COLO668 (cell line): Measurements from ENCODE around the gene ZDHHC4.

Source experiments
- DNase-seq: peaks from one replicate; lab custom pipeline; 2025; ENCODE audit not compliant: unreplicated experiment; lab: John Stamatoyannopoulos, UW

Gene ZDHHC4

GRCh38 chr7:6577369-6578113 is at the start of gene ZDHHC4:
Gene ZDHHC4, plus strand, starts transcription at chr7:6577454. Its CDS starts 3,108 bp downstream, at chr7:6580562.
- peak; percentile 98 for DNase-seq

- no peak for DNase-seq
Observed at GRCh38 chr7:6528401-6529130, 48.7 kb upstream of the ZDHHC4 start.

DNA sequence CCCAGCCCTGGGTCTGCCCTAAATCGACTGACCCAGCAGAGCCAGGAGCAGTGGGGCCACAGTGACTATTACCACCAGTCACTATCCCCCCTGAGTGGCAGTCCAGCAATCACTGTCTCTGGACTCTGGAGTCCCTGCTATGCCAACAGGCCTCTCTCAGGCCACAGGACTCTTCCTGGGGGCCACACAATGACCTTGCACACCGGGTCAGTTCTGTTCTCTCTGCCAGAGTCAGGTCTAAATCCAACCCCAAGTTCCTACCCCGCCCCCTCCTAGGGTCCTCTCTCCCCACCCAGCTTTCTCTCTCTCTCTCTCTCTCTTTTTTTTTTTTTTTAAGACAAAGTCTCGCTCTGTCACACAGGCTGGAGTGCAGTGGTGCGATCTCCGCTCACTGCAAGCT is 47.6 kb upstream of the ZDHHC4 start:
- DNase-seq: no peak

DNA sequence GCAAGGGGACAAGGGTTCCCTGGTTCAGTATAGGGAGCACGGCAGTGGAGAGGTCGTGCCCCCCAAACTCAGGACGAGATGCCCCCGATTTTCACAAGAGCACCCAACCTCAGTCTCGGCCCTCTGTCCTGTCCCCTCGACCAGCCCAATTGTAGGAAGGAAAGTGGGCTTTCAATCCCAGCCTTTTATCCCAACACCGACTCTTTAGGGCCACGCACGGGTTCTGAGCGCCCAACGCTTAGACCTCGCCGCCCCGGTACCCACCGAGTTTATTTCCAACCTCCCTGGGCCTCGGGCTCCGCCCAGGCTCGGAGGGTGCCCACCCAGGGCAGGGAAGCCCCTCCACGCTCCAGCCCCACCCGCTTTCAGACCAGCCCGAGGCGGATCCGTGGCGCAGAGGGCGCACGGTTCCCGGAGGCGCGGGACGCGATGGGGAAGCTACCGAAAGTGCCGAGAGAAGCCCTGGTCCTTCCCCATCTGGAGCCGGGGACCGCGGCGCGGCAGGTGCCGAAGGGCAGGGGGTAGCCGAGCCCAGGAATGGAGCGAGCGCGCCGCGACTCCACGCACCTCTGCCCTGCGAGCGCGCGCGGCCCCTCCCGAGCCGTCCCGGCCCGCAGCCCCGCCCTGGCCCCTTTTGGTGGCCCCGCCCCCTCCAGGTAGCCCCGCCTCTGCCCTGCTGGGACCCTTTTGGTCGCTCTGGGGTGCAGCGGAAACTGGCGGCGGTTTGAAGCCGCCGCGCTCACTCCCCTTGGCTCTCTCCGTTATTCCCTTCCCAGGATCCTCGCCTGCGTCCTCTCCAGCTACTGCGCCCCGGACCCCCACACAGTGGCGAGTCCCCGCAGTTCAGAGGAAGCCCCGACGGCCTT is 46.4 kb upstream of the ZDHHC4 start:
- DNase-seq: no peak

DNA sequence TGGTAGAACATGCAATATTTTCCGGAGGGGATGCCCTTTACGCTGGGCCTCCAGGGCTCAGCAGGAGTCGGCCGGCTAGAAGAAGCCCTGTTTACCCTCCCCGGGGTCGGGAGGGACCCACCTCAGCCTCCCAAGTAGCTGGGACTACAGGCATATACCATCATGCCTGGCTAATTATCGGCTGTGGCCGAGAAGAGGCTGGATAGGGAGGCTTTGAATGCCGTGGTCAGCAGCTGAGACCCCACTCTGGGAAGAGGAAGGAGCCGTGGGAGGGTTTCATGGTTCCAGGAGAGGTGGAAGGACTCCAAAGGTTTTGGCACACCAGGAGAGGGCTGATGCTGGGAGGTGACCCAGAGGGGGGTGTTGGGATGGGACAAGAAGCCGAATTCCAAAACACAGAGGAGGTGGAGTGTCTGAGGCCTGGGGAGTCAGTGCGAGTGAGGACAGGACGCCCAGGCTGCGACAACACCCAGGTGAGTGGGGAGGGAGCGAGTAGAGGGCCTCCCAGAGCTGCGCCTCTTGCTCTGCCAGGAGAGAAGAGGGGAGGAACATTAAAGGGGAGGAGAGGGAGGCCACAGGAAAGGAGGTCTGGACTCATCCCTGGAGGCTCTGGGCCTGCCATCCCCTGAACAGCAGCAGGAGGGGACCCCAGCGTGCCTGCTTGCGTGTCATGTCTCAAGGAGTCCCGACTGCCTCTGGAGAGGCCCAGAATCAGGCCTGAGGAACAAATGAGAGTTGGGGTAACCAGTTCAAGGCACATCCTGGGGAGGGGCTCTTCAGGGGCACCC is 45.6 kb upstream of the ZDHHC4 start:
- no peak for DNase-seq

DNA sequence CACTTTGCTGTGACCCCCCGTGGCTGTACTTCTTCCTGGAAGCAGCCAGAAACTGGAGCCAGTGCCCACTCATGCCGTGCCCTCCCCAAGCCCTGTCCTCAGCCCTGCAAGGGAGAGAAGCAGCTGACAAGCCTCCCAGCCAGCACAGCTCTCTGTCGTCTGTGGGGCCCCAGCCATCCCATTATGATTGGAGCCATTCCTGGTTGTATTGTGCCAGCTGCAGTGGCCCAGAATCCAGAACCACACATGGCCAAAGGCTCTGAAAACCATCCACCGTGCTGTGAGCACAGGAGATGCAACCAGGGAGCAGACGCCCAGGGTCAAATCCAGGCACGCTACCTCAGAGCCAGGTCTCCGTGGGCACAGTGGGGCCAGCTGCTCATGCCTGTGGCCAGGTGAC is 44.7 kb upstream of the ZDHHC4 start:
- no peak for DNase-seq

GRCh38 chr7:6533893-6534495 is 43.3 kb upstream of the ZDHHC4 start:
- DNase-seq: no peak

- DNase-seq: peak; percentile 53
Observed at GRCh38 chr7:6536262-6537260, 40.7 kb upstream of the ZDHHC4 start.

GRCh38 chr7:6542368-6542767 is 34.9 kb upstream of the ZDHHC4 start:
- no peak for DNase-seq

GRCh38 chr7:6545398-6546126 is 31.7 kb upstream of the ZDHHC4 start:
- DNase-seq: no peak

- DNase-seq: no peak
Observed at GRCh38 chr7:6546498-6547251, 30.6 kb upstream of the ZDHHC4 start.

GRCh38 chr7:6547400-6547799 is 29.9 kb upstream of the ZDHHC4 start:
- no peak for DNase-seq

DNA sequence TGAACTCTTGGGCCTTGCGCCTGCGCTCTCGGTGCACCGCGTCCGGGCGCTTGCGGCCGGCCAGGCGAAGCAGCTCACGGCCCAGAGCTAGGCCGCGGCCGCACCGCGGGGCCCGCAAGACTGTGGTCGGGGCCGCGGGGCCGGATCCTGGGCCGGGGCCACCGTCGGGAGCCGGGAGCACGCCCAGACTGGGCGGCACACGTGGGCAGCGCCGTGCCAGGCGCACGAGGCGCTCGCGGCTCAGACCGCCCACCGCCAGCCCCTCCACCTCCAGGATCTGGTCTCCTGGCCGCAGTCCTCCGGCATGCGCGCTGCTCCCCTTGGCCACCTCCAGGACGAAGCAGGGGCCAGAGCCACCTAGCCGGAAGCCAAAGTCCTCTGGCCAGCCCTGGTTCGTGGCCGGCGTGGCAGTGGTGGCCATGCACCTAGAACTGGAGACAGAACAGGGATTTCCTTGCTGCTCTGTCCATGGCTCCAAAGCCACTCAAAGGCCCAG is 26.2 kb upstream of the ZDHHC4 start, which contains the start of gene GRID2IP:
TSS of gene GRID2IP (minus strand) at position 446 of the 496 bp plus-strand sequence. CDS start at position 421, 25 bp downstream.
- no peak for DNase-seq

- no peak for DNase-seq
Observed at GRCh38 chr7:6553448-6554044, 23.7 kb upstream of the ZDHHC4 start.

GRCh38 chr7:6554848-6555247 is 22.4 kb upstream of the ZDHHC4 start:
- no peak for DNase-seq

- DNase-seq: peak; percentile 53
Observed at GRCh38 chr7:6556196-6556595, 21.1 kb upstream of the ZDHHC4 start.

GRCh38 chr7:6558837-6559236 is 18.4 kb upstream of the ZDHHC4 start:
- peak; percentile 50 for DNase-seq
